Endodermal cell (in vitro differentiated cells): Measurements from ENCODE around the gene JPT1. TPM values are rescaled to one million over a fixed set of nuclear protein-coding genes. Genes with fewer than 3 reads are reported as not detected.
A peak's percentile ranks its signal among the peaks of the same experiment; 100 is the strongest.

ENCODE experiments used
- DNase-seq: peaks from one replicate; pipeline ENCODE4 v3.0.0-alpha.2; 2017
- H3K27ac ChIP-seq: 2 replicates; pipeline ENCODE4 v1.5.1; 2013; ENCODE audit warnings: mild to moderate bottlenecking, low read depth, low read length, moderate library complexity
- H3K27me3 ChIP-seq: 2 replicates; pipeline ENCODE4 v1.6.1; 2013; ENCODE audit warnings: mild to moderate bottlenecking, low read length, moderate library complexity; ENCODE audit not compliant: insufficient read depth, control insufficient read depth, poor library complexity, severe bottlenecking
- H3K36me3 ChIP-seq: 2 replicates; pipeline ENCODE4 v1.7.0; 2013; ENCODE audit warnings: mild to moderate bottlenecking, low read length, moderate library complexity; ENCODE audit not compliant: control insufficient read depth, insufficient read depth
- H3K4me1 ChIP-seq: one replicate; pipeline ENCODE4 v1.7.0; 2013; ENCODE audit warnings: low read length; ENCODE audit not compliant: control insufficient read depth, insufficient read depth
- H3K4me3 ChIP-seq: 2 replicates; pipeline ENCODE4 v1.5.1; 2013; ENCODE audit warnings: mild to moderate bottlenecking, low read length, moderate library complexity
- H3K9ac ChIP-seq: 2 replicates; pipeline ENCODE4 v1.6.1; 2013; ENCODE audit warnings: mild to moderate bottlenecking, low read length, moderate library complexity; ENCODE audit not compliant: poor library complexity, severe bottlenecking; ENCODE audit errors: extremely low read depth
- H3K9me3 ChIP-seq: 2 replicates; pipeline ENCODE4 v1.6.1; 2013; ENCODE audit warnings: mild to moderate bottlenecking, low read length, moderate library complexity; ENCODE audit not compliant: control insufficient read depth
- H3K27ac Mint-ChIP-seq: 2 replicates; pipeline ENCODE4 v1.8.0; 2020; ENCODE audit warnings: mixed read lengths
- H3K27me3 Mint-ChIP-seq: 2 replicates; pipeline ENCODE4 v1.8.0; 2021; ENCODE audit warnings: mild to moderate bottlenecking, mixed read lengths; ENCODE audit not compliant: insufficient read depth
- H3K36me3 Mint-ChIP-seq: 2 replicates; pipeline ENCODE4 v1.8.0; 2020; ENCODE audit warnings: low read depth, mixed read lengths
- H3K4me1 Mint-ChIP-seq: 2 replicates; pipeline ENCODE4 v1.8.0; 2020; ENCODE audit warnings: mixed read lengths
- H3K4me3 Mint-ChIP-seq: 2 replicates; pipeline ENCODE4 v1.8.0; 2020; ENCODE audit warnings: mild to moderate bottlenecking, moderate library complexity, mixed read lengths
- H3K9me3 Mint-ChIP-seq: 2 replicates; pipeline ENCODE4 v1.8.0; 2020; ENCODE audit warnings: mild to moderate bottlenecking, mixed read lengths
- WGBS, 2 experiments: methylation state at CpG; one replicate each; pipeline versions ENCODE4 v1.1.5 to v1.1.7; 2013; ENCODE audit warnings: missing lambda C conversion rate in 2 of 2, mixed read lengths in 1 of 2; ENCODE audit not compliant: insufficient coverage in 1 of 2, insufficient read length in 1 of 2; 5-methylcytosine and 5-hydroxymethylcytosine counted together
- total RNA-seq, 2 donors: library from RNA; stranded (reverse); fragmentation: NEBNext Ultra II Directional in 1 of 2; extraction: Animal tissue kit (Norgen Biotek cat#: 25700) in 1 of 2; gene quantifications; 2 replicates in 1 of 2; 3 replicates in 1 of 2; pipeline ENCODE4 v1.2.1, GENCODE V29; 2021
- TF ChIP-seq, protein P1 (sequence below): fragments of 200-600 bp; sonication (generic); conservative IDR thresholded peaks from 2 replicates; pipeline ENCODE4 v1.5.0; 2021; ENCODE audit warnings: antibody characterized with exemption, mild to moderate bottlenecking

The JPT1 gene
- total RNA-seq, 2 donors from 2014 or later, result 148 to 156 TPM

DNA sequence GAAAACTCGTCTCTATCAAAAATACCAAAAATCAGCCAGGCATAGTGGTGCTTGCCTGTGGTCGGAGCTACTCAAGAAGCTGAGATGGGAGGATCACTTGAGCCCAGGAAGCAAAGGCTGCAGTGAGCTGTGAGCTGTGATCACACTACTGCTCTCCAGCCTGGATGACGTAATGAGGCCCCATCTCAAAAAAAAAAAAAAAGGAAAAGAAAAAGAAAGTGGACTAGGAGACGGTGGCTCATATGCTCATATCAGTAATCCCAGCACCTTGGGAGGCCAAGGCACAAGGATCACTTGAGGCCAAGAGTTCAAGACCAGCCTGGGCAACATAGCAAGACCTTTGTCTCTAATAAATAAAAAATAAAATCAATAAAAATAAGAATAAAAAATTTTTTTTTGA lies 37.3 kb upstream of the JPT1 start:
- Mint-ChIP-seq H3K9me3 (no peaks in the 10 kb centered on the region), H3K27ac (no peak overlapping the region), H3K27me3 (peaks cover 5% of the 10 kb centered on the region), H3K4me3 (no peak overlapping the region), H3K4me1 (peaks cover 3% of the 10 kb centered on the region), H3K36me3 (no peaks in the 10 kb centered on the region)
- DNase-seq, result no peak
- H3K4me1 ChIP-seq, result no peaks in the 10 kb centered on the region
- no peak overlapping the region for H3K27ac ChIP-seq
- H3K27me3 ChIP-seq, result no peaks in the 10 kb centered on the region
- WGBS, 2 experiments, result 89 to 95% methylated on average over 1 to 4 of the region's 4 CpGs
- H3K9me3 ChIP-seq, result no peaks in the 10 kb centered on the region
- no peak overlapping the region for H3K9ac ChIP-seq
- H3K36me3 ChIP-seq, result no peaks in the 10 kb centered on the region
- TF ChIP-seq, protein P1, sequence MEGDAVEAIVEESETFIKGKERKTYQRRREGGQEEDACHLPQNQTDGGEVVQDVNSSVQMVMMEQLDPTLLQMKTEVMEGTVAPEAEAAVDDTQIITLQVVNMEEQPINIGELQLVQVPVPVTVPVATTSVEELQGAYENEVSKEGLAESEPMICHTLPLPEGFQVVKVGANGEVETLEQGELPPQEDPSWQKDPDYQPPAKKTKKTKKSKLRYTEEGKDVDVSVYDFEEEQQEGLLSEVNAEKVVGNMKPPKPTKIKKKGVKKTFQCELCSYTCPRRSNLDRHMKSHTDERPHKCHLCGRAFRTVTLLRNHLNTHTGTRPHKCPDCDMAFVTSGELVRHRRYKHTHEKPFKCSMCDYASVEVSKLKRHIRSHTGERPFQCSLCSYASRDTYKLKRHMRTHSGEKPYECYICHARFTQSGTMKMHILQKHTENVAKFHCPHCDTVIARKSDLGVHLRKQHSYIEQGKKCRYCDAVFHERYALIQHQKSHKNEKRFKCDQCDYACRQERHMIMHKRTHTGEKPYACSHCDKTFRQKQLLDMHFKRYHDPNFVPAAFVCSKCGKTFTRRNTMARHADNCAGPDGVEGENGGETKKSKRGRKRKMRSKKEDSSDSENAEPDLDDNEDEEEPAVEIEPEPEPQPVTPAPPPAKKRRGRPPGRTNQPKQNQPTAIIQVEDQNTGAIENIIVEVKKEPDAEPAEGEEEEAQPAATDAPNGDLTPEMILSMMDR, result no peak
- H3K4me3 ChIP-seq, result no peak overlapping the region

DNA sequence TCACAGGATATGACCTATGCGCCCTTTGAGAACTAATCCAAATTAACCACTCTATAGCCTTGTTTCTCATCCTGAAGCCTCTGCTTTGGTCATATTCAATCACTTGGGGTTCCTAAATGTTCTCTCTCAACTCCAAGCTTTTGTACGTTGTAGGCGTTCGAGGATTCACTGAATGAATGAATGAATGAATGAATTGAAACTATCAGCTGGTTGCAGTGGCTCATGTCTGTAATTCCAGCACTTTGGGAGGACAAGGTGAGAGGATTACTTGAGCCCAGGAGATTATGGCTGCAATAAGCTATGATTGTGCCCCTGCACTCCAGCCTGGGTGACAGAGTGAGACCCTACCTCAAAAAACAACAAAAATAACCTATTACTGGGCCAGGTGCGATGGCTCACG lies 34.3 kb upstream of the JPT1 start:
- peaks cover 5% of the 10 kb centered on the region for H3K27me3 Mint-ChIP-seq
- H3K4me3 ChIP-seq, result no peak overlapping the region
- peaks cover 11% of the 10 kb centered on the region for H3K4me1 Mint-ChIP-seq
- no peaks in the 10 kb centered on the region for H3K4me1 ChIP-seq
- no peak for DNase-seq
- H3K27ac Mint-ChIP-seq, result no peak overlapping the region
- no peaks in the 10 kb centered on the region for H3K9me3 Mint-ChIP-seq
- no peaks in the 10 kb centered on the region for H3K9me3 ChIP-seq
- no peak overlapping the region for H3K27ac ChIP-seq
- H3K4me3 Mint-ChIP-seq, result no peak overlapping the region
- 92 to 96% methylated on average over 6 of the region's 6 CpGs for WGBS, 2 experiments
- TF ChIP-seq, protein P1, result no peak
- H3K36me3 ChIP-seq, result no peaks in the 10 kb centered on the region
- no peaks in the 10 kb centered on the region for H3K36me3 Mint-ChIP-seq
- H3K27me3 ChIP-seq, result no peaks in the 10 kb centered on the region
- H3K9ac ChIP-seq, result no peak overlapping the region

DNA sequence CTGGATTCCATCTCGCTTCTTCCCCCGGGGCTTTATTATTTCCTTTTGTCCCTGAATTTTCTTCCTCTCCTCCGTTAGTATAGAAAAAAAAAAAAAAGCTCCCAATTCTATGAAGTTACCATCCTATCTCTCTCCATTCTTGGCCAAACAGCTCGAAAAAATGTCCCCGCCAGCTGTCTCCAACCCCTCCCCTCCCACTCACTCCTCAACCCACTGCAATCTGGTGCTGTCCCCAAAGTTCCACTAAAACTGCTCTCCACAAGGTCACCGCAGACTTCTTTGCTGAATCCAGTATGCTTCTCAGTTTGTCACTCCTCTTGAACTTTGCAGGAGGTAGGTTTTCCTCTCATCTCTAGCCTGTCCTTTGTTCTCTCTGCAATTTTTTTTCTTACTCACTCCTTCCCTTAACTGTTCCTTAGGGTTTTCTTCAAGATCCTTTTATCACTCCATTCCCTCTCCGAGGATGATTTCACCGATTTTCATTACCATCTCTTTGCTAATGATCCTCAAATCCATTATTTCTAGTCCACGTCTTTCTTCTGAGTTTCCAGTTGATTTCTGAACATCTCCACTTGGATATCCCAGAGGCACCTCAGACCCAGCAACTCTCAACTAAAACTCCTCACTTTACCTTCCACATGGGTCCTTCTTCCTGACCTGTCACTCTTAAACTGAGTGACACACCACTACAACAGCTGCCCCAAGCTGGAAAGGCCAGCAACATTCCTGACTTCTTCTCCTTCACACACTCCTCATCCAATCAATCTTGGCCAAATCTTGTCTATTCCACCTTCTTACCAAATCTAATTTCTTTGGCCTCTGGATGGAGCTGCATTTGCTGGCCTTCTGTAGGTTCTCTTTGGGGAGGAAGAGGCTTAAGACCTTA lies 29.9 kb upstream of the JPT1 start:
- Mint-ChIP-seq H3K27me3 (peaks cover 2% of the 10 kb centered on the region), H3K9me3 (no peaks in the 10 kb centered on the region), H3K4me1 (peaks cover 20% of the 10 kb centered on the region), H3K36me3 (peaks cover 17% of the 10 kb centered on the region), H3K27ac (peak overlapping the region; percentile 38), H3K4me3 (peak overlapping the region; percentile 86)
- TF ChIP-seq, protein P1, result no peak
- no peaks in the 10 kb centered on the region for H3K27me3 ChIP-seq
- no peak for DNase-seq
- 95% methylated on average over 7 to 9 of the region's 9 CpGs for WGBS, 2 experiments
- no peak overlapping the region for H3K27ac ChIP-seq
- H3K4me1 ChIP-seq, result no peaks in the 10 kb centered on the region
- H3K36me3 ChIP-seq, result peaks cover 17% of the 10 kb centered on the region
- H3K9ac ChIP-seq, result no peak overlapping the region
- H3K9me3 ChIP-seq, result no peaks in the 10 kb centered on the region
- no peak overlapping the region for H3K4me3 ChIP-seq
